ENCODE data around the gene ZNF142. TPM values are rescaled to one million over a fixed set of nuclear protein-coding genes. Genes with fewer than 3 reads are reported as not detected.

Gene ZNF142, protein sequence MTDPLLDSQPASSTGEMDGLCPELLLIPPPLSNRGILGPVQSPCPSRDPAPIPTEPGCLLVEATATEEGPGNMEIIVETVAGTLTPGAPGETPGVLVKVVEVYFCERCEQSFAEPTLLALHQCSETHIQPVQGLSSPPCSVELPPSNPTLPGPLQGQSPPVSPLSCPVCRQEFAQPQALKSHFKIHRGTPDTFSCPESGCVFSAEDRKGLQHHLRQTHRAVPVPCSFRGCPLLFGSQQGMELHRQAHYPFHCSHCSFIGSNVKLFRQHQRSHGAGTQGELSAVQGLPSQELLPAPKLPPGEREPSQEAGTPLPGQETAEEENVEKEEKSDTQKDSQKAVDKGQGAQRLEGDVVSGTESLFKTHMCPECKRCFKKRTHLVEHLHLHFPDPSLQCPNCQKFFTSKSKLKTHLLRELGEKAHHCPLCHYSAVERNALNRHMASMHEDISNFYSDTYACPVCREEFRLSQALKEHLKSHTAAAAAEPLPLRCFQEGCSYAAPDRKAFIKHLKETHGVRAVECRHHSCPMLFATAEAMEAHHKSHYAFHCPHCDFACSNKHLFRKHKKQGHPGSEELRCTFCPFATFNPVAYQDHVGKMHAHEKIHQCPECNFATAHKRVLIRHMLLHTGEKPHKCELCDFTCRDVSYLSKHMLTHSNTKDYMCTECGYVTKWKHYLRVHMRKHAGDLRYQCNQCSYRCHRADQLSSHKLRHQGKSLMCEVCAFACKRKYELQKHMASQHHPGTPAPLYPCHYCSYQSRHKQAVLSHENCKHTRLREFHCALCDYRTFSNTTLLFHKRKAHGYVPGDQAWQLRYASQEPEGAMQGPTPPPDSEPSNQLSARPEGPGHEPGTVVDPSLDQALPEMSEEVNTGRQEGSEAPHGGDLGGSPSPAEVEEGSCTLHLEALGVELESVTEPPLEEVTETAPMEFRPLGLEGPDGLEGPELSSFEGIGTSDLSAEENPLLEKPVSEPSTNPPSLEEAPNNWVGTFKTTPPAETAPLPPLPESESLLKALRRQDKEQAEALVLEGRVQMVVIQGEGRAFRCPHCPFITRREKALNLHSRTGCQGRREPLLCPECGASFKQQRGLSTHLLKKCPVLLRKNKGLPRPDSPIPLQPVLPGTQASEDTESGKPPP (N-terminal part only)
- 5.7 TPM for total RNA-seq (2013)
- polyA plus RNA-seq, result 10 to 100 TPM in 1 of 3 donors, 1 to 10 TPM in 1, under 1 TPM in 1; 0.72 to 15.6 (median 3.3) TPM
- 13.0 and 19.1 TPM in 2 replicates for polyA minus RNA-seq
- 7.6 to 37.0 (median 13.9) reads per million in 11 experiments for total RNA-seq

DNA sequence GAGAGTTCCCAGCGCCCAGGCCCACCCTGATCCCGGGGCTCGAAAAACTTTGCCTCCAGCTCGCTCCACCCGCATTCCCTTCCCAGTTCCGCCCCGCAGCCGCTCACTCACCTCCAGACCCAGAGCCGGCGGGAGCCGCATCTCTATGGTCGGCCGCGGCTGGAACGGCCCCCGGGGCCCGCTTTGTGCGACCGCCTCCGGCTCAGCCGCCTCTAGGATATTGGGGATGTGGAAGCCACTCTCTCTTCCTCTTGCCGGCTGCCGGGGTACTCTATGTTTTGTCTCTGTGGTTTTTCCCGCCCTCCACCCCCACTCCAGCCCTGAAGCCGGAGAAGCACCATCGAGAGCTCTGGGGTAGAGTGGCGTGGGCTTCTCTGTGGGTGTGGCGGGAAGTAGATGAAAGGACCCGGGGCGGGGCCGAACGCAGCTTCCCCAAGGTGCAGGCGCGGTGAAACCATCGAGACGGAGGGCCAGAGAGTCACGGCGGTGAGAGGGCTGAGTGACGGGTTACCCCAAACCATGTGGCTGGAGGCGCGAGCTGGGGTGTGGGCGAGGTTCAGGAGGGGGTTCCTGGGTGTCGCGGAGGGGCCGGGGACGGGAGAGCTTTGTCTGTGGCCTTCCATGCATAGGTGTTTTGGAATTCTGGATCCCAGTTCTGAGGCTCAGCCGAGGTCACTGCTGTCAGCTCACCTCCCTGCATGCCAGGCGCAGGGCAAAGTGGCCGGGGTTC lies at the start of gene ZNF142, which contains the start of gene BCS1L:
ZNF142 (minus strand) TSS at position 366 of the 730 bp plus-strand sequence. CDS start 3,194 bp downstream, outside the sequence.
BCS1L (plus strand) TSS at position 426 of the 730 bp plus-strand sequence. CDS start 1,305 bp downstream, outside the sequence.
- H3K4me3 Mint-ChIP-seq, result peak within 1 kb of the TSS; percentile 98 to 99
- Histone ChIP-seq H4K20me1 (ENCODE audit: insufficient read depth, low read length) (no peaks in the 10 kb centered on the region), H3K4me1 (ENCODE audit: control insufficient read depth in 1 of 2, insufficient read depth in 2 of 2, low read length in 2 of 2) (peaks cover 15 to 19% of the 10 kb centered on the region in 2 donors), H3K4me3 (replicated peaks in 1 of 3; ENCODE audit: low read depth in 2 of 3, low read length in 3 of 3) (peak within 1 kb of the TSS; percentile 46 to 88 (median 87)), H3K27ac (ENCODE audit: low read depth in 1 of 2, low read length in 2 of 2) (peak within 1 kb of the TSS; percentile 6 to 66), H3K4me2 (replicated peaks; ENCODE audit: extremely low read depth, low read length, poor library complexity, severe bottlenecking) (peak within 1 kb of the TSS; percentile 87), H3K36me3 (replicated peaks in 1 of 2; ENCODE audit: control insufficient read depth in 1 of 2, insufficient read depth in 2 of 2, low read length in 2 of 2) (peaks cover 45 to 66% of the 10 kb centered on the region in 2 donors), H3K27me3 (ENCODE audit: control insufficient read depth in 2 of 2, insufficient read depth in 2 of 2, low read length in 2 of 2) (no peaks in the 10 kb centered on the region), H3K79me2 (ENCODE audit: insufficient read depth, low read length) (peaks cover 25% of the 10 kb centered on the region), H2AFZ (ENCODE audit: insufficient read depth, low read depth, low read length, poor library complexity, severe bottlenecking) (peak within 1 kb of the TSS; percentile 92), H3K9ac (ENCODE audit: insufficient read depth, low read length, poor library complexity, severe bottlenecking) (peak within 1 kb of the TSS; percentile 63), H3K9me3 (replicated peaks in 1 of 2; ENCODE audit: control insufficient read depth in 1 of 2, insufficient read depth in 1 of 2, low read length in 2 of 2) (no peaks in the 10 kb centered on the region)
- no peaks in the 10 kb centered on the region for H3K27me3 Mint-ChIP-seq (ENCODE audit: low read depth in 3 of 3)
- TF ChIP-seq, protein P1, sequence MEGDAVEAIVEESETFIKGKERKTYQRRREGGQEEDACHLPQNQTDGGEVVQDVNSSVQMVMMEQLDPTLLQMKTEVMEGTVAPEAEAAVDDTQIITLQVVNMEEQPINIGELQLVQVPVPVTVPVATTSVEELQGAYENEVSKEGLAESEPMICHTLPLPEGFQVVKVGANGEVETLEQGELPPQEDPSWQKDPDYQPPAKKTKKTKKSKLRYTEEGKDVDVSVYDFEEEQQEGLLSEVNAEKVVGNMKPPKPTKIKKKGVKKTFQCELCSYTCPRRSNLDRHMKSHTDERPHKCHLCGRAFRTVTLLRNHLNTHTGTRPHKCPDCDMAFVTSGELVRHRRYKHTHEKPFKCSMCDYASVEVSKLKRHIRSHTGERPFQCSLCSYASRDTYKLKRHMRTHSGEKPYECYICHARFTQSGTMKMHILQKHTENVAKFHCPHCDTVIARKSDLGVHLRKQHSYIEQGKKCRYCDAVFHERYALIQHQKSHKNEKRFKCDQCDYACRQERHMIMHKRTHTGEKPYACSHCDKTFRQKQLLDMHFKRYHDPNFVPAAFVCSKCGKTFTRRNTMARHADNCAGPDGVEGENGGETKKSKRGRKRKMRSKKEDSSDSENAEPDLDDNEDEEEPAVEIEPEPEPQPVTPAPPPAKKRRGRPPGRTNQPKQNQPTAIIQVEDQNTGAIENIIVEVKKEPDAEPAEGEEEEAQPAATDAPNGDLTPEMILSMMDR (IDR thresholded peaks at IDR 0.05), result no peak
- H3K9me3 Mint-ChIP-seq, result no peaks in the 10 kb centered on the region
- intact Hi-C loops (cut with micrococcal nuclease), result no loop called here
- H3K36me3 Mint-ChIP-seq, result peaks cover 52 to 60% of the 10 kb centered on the region in 2 donors
- 0% methylated on average over 26 of the region's 49 CpGs for WGBS (ENCODE audit: insufficient coverage)
- H3K4me1 Mint-ChIP-seq, result peaks cover 23% of the 10 kb centered on the region
- H3K27ac Mint-ChIP-seq, result peak within 1 kb of the TSS; percentile 73 to 91 (median 82)
- DNase-seq, result peak; percentile 52 to 56 (median 55)
